Stimulated activated effector memory CD8-positive, alpha-beta T cell treated with anti-CD3 and anti-CD28 coated beads, Interleukin-12 subunit alpha, Interleukin-12 subunit beta, amount 100 ng/mL, for 72 hours (primary cell): Measurements from ENCODE around the gene STAP2.
"Not testable (repeated sequence)": the region's sequence is repeated elsewhere in the genome, so short reads cannot be mapped to it uniquely, and the experiment has no call there.

Experiments used
- ATAC-seq: fragments of 150-1000 bp; cut with Tn5 transposase; 2 replicates; pipeline ENCODE4 v1.10.0; 2021
- DNase-seq, 2 donors: peaks; one replicate each; pipeline ENCODE4 v3.0.0; 2021 to 2022; ENCODE audit warnings: low spot score in 2 of 2
- H3K27ac Mint-ChIP-seq: one replicate; pipeline ENCODE4 v1.8.0; 2022; ENCODE audit warnings: mild to moderate bottlenecking, mixed read lengths
- H3K36me3 Mint-ChIP-seq: one replicate; pipeline ENCODE4 v1.8.0; 2022; ENCODE audit warnings: mild to moderate bottlenecking, mixed read lengths
- H3K4me1 Mint-ChIP-seq: one replicate; pipeline ENCODE4 v1.8.0; 2022; ENCODE audit warnings: mixed read lengths
- H3K4me3 Mint-ChIP-seq: one replicate; pipeline ENCODE4 v1.8.0; 2022; ENCODE audit warnings: mild to moderate bottlenecking, mixed read lengths
- H3K9me3 Mint-ChIP-seq: one replicate; pipeline ENCODE4 v1.8.0; 2022; ENCODE audit warnings: mixed read lengths

STAP2 gene

DNA sequence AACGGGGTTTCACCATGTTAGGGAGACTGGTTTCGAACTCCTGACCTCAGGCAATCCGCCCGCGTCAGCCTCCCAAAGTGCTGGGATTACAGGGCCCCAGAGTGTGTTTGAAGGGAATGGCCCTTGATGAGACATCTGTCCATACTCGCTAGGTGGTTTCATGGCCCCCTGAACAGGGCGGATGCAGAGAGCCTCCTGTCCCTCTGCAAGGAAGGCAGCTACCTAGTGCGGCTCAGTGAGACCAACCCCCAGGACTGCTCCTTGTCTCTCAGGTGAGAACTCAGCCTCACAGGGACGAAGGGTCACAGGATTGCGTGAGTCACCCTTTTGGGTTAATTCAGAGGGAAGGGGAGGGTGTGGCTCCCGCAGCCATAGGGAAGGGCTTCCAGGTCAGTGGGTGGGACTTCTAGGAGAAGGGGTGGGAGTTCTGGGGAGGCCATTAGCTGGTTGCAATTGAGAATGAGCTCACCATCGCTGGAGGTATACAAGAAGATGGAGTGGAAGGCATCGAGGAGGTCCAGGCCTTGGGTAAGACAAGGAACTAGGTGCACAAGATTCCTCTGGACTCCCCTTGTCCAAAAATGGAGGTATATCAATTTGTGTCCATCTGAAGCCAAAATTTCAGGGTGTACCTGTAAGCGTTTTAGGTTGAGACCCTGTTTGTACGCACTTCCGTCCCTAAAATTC, 50.4 kb downstream of the STAP2 start:
- H3K4me3 Mint-ChIP-seq, result no peak overlapping the region
- no peak for ATAC-seq
- peaks cover 5% of the 10 kb centered on the region for H3K36me3 Mint-ChIP-seq
- no peak for DNase-seq
- no peaks in the 10 kb centered on the region for H3K4me1 Mint-ChIP-seq
- H3K9me3 Mint-ChIP-seq, result no peaks in the 10 kb centered on the region
- no peak overlapping the region for H3K27ac Mint-ChIP-seq

DNA sequence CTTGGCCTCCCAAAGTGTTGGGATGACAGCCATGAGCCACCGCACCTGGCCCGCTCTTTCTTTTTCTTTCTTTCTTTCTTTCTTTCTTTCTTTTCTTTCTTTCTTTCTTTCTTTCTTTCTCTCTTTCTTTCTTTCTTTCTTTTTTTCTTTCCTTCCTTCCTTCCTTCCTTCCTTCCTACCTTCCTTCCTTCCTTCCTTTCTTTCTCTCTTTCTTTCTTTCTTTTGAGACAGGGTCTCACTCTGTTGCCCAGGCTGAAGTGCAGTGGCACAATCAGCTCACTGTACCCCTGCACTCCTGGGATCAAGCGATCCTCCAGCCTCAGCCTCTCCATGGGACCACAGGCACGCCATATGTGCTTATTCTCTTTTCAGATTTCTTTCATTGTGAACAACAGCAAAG, 52.5 kb downstream of the STAP2 start:
- not testable (repeated sequence) for H3K27ac Mint-ChIP-seq, H3K36me3 Mint-ChIP-seq, H3K9me3 Mint-ChIP-seq, H3K4me1 Mint-ChIP-seq, ATAC-seq, DNase-seq, H3K4me3 Mint-ChIP-seq

DNA sequence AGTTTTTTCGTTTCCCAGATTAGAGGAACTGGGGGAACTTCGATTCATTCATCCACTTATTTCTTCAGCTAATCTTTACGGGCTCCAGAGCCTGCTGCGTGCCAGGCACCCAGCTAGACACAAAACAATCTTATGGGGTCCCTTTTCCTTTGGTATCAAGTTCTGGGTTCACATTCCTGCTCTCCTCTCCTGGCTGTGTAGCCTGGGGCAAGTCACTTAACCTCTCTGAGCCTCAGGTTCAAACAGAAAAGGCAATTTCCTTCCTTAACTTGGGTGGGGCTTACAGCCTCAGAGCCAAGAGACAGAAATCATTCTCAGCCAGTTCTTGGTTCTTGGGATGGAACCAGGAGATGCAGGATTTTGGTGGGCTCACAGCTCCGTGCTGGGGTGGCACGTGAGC, 53.7 kb downstream of the STAP2 start:
- DNase-seq (no peak), ATAC-seq (no peak)
- no peaks in the 10 kb centered on the region for H3K9me3 Mint-ChIP-seq
- H3K4me3 Mint-ChIP-seq, result no peak overlapping the region
- no peak overlapping the region for H3K27ac Mint-ChIP-seq
- peaks cover 6% of the 10 kb centered on the region for H3K36me3 Mint-ChIP-seq
- H3K4me1 Mint-ChIP-seq, result peaks cover under 1% of the 10 kb centered on the region

DNA sequence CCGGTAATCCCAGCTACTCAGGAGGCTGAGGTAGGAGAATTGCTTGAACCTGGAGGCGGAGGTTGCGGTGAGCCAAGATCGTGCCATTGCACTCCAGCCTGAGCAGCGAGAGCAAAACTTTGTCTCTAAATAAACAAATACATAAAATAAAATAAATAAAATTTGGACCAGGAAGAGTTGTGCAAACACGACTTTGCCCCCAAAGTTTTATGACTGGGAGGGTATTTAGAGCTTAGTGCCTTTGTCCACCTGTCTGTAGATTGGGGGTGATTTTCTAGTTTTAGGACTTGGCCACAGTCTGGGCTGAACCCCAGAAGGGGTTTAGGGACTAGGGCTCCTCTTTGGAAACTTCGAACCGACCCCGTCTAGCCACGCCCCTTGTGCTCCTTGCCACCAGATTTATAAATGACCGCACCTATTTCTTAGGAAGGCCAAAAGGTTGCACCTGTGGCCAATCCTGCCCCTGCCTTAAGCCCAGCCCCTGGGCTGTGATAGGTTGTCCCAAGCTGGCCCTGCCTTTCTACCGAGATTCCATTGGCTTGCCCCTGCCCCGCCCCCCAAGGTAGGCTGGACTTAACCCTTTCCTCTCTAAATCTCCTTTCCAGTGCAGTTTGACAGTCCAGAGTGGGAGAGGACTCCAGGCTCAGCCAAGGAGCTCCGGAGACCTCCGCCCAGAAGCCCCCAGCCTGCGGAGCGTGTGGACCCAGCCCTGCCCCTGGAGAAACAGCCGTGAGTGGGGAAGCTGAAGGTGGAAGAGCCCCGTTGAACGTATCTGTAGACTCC, 54.3 kb downstream of the STAP2 start:
- no peak for ATAC-seq
- Mint-ChIP-seq H3K27ac (no peak overlapping the region), H3K4me1 (peaks cover 6% of the 10 kb centered on the region), H3K36me3 (peaks cover 6% of the 10 kb centered on the region), H3K4me3 (no peak overlapping the region), H3K9me3 (no peaks in the 10 kb centered on the region)
- no peak for DNase-seq

DNA sequence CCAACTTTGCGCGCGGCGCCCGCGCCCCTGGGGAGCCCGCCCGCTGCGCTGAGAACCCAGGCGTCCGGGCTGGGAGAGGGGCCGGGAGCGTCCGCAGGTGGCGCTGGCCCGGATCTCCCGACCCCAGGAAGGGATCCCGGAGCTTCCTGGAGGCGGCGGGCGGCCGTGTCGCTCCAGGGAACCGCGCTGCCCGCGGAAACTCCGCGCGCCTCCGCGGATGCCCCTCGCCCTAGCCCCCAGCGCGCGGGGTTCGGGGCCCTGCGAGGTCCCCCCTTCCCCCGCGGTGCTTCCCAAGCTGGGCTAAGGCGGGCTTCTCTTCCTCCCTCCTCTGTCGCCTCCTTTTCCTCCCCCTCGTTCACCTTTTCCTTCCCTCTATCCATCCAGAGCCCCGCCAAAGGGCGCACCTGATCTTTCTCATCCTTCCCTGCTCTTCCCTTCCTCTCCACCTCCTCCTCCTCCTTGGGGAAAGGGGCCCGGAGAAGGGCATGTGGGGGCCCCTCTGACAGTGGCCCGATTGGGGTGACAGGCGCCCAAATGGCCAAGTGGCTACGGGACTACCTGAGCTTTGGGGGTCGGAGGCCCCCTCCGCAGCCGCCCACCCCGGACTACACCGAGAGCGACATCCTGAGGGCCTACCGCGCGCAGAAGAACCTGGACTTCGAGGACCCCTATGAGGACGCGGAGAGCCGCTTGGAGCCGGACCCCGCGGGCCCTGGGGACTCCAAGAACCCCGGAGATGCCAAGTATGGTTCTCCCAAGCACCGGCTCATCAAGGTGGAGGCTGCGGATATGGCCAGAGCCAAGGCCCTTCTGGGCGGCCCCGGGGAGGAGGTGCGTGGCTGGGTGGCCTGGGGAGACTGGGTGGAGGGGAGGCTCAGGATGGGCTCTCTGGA, 58.9 kb downstream of the STAP2 start:
- no peak for DNase-seq
- Mint-ChIP-seq H3K27ac (no peak overlapping the region), H3K4me3 (peak overlapping the region; percentile 55), H3K4me1 (peaks cover 6% of the 10 kb centered on the region), H3K9me3 (no peaks in the 10 kb centered on the region), H3K36me3 (peaks cover 6% of the 10 kb centered on the region)
- ATAC-seq, result peak; percentile 44

DNA sequence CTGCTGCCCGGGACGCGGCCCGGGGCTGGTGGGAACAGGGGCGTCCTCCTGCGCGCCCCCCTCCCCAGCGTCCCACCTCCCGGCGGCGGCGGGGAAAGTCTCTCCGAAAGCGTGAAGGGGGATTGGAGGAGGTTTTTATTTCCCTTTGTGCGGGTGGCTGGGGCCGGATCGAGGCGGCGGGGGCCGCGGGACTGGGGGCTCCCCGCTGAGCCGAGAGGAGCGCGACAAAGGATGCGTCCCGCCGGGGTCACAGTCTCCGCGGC, 59.4 kb downstream of the STAP2 start:
- no peak overlapping the region for H3K27ac Mint-ChIP-seq
- DNase-seq (no peak), ATAC-seq (no peak)
- no peaks in the 10 kb centered on the region for H3K9me3 Mint-ChIP-seq
- H3K4me3 Mint-ChIP-seq, result no peak overlapping the region
- H3K4me1 Mint-ChIP-seq, result peaks cover 6% of the 10 kb centered on the region
- peaks cover 6% of the 10 kb centered on the region for H3K36me3 Mint-ChIP-seq

DNA sequence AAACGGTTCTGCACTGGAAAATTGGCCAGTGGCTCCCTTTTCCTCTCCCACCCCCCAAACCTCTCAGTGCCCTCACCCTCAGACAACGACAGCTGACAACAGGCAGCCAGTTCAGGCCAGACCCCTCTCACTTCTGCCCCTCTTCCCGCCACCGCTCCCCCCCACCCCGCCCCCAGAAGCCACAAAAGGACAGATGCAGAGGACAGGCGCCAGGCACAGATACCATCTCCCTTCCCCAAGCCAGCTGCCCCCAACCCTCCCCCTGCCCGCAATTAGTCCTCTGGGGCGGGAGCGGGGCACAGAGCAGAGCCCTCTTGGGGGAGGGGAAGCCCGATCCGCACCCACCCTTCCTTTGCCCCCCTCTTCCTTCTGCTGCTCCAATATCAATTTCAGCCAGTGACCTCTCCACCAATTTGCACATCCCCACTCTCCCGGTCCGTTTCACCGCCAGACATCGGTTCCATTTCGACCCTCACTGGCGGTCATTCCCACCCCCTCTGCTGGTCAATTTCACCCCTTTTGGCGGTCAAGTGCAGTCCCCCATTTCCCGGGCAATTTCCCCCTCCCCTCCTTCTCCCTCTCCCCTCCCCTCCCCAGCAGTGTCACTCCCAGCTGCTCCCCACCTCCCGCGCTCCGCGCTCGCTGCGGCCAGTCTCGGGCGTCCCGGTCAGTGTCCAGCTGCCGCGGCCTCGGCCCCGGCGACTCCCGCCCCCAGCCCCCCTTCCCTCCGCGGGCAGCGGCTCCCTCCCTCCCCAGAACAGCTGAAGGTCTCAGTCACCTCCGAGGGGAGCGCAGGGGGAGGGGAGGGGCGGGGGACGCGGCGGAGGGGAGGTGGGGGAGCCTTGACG, 60.0 kb downstream of the STAP2 start, which contains the start of gene SHD:
TSS of gene SHD (plus strand) at position 848 of the 848 bp plus-strand sequence. CDS start 798 bp downstream, outside the sequence.
- ATAC-seq (no peak), DNase-seq (no peak)
- H3K36me3 Mint-ChIP-seq, result peaks cover 6% of the 10 kb centered on the region
- peaks cover 6% of the 10 kb centered on the region for H3K4me1 Mint-ChIP-seq
- no peaks in the 10 kb centered on the region for H3K9me3 Mint-ChIP-seq
- H3K27ac Mint-ChIP-seq, result no peak within 1 kb of the TSS
- peak within 1 kb of the TSS; percentile 55 for H3K4me3 Mint-ChIP-seq

DNA sequence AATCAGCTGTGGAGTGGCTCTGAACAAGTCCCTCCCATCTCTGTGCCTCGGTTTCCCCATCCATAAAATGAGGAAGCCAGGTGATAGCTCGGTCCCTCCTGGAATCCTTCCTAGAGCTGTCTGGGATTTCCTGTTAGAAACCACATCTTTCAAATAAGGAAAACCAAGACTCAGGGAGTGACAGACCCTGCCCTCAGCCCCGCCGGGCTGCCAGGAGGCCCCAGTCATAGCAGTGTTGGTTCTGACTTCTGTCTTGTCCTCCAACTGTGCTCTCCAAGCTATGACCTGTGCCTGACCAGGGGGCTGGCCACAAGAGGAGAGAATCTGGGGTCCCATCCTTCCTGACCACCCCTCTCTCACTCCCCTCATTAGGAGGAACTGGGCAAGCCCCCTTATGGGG, 60.6 kb downstream of the STAP2 start:
- peaks cover 6% of the 10 kb centered on the region for H3K4me1 Mint-ChIP-seq
- no peak for ATAC-seq
- DNase-seq, result no peak
- no peak overlapping the region for H3K27ac Mint-ChIP-seq
- no peaks in the 10 kb centered on the region for H3K9me3 Mint-ChIP-seq
- H3K36me3 Mint-ChIP-seq, result peaks cover 6% of the 10 kb centered on the region
- H3K4me3 Mint-ChIP-seq, result no peak overlapping the region

DNA sequence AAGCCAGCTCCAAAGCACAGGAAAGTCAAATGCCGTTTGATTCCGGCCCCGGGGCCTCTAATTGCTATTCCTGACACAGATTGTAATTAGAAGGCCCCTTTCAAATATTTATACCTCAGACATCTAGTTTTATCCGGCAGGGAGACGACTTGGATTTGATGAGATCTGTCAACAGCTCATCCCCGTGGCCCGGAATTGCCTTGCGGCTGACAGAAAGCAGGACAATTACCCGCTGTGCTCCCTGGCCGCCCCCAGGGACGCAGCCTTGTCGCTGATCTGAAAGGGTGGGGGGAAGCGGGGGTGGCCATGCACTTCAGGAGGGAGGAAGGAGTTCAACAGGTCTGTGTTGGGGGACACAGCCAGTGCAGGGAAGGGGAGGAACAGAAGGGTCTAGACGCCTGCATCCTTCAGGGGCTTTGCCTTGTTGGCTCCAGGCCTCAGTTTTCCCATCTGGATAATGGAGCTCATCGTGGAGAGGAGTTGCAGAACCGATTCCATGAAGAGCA, 61.4 kb downstream of the STAP2 start:
- Mint-ChIP-seq H3K4me3 (no peak overlapping the region), H3K9me3 (no peaks in the 10 kb centered on the region), H3K27ac (no peak overlapping the region), H3K4me1 (peaks cover 6% of the 10 kb centered on the region), H3K36me3 (peaks cover 6% of the 10 kb centered on the region)
- ATAC-seq (no peak), DNase-seq (no peak)

DNA sequence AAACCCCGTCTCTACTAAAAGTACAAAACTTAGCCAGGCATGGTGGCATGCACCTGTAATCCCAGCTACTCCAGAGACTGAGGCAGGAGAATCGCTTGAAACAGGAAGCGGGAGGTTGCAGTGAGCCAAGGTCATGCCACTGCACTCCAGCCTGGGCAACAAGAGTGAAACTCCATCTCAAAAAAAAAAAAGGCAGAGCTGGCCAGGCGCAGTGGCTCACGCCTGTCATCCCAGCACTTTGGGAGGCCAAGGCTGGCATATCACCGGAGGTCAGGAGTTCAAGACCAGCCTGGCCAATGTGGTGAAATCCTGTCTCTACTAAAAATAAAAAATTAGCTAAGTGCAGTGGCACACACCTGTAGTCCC, 64.3 kb downstream of the STAP2 start:
- H3K27ac Mint-ChIP-seq, H3K9me3 Mint-ChIP-seq, H3K4me1 Mint-ChIP-seq, DNase-seq, H3K4me3 Mint-ChIP-seq, ATAC-seq: not testable (repeated sequence)
- H3K36me3 Mint-ChIP-seq, result peaks cover 22% of the 10 kb centered on the region
